Bronchial epithelial cell (primary cell): ENCODE results near the gene ITGB3. TPM values are rescaled to one million over a fixed set of nuclear protein-coding genes. Genes with fewer than 3 reads are reported as not detected.
A peak's percentile ranks its signal among the peaks of the same experiment; 100 is the strongest.

Source experiments
- DNase-seq: peaks from one replicate; pipeline ENCODE4 v3.0.0-alpha.2; 2010; ENCODE audit warnings: low read depth
- FAIRE-seq: peaks from 2 replicates; lab custom pipeline; 2011; peaks lifted over from hg19 to GRCh38; lab: Jason Lieb, UNC
- H3K27me3 ChIP-seq: 2 replicates; pipeline ENCODE4 v1.5.1; 2011; ENCODE audit warnings: low read length; ENCODE audit not compliant: control insufficient read depth, insufficient read depth
- H3K36me3 ChIP-seq: 2 replicates; pipeline ENCODE4 v1.5.1; 2011; ENCODE audit warnings: low read length; ENCODE audit not compliant: control insufficient read depth, insufficient read depth
- H3K4me3 ChIP-seq: 2 replicates; pipeline ENCODE4 v1.5.1; 2011; ENCODE audit warnings: mild to moderate bottlenecking, low read depth, low read length, control low read depth
- total RNA-seq: library from RNA; depleted of rRNA; stranded (reverse); fragments of >200 nt; gene quantifications from 2 replicates; pipeline ENCODE4 v1.2.1, GENCODE V29; 2014
- TF ChIP-seq, protein P1 (sequence below): IDR thresholded peaks from 2 replicates; pipeline ENCODE4 v1.5.1; 2011; ENCODE audit warnings: mild to moderate bottlenecking, moderate library complexity, low read length, control low read depth, inconsistent platforms; ENCODE audit not compliant: insufficient read depth, severe bottlenecking

ITGB3 gene
- total RNA-seq, 1 donor from 2014 or later: 0.26 TPM

DNA sequence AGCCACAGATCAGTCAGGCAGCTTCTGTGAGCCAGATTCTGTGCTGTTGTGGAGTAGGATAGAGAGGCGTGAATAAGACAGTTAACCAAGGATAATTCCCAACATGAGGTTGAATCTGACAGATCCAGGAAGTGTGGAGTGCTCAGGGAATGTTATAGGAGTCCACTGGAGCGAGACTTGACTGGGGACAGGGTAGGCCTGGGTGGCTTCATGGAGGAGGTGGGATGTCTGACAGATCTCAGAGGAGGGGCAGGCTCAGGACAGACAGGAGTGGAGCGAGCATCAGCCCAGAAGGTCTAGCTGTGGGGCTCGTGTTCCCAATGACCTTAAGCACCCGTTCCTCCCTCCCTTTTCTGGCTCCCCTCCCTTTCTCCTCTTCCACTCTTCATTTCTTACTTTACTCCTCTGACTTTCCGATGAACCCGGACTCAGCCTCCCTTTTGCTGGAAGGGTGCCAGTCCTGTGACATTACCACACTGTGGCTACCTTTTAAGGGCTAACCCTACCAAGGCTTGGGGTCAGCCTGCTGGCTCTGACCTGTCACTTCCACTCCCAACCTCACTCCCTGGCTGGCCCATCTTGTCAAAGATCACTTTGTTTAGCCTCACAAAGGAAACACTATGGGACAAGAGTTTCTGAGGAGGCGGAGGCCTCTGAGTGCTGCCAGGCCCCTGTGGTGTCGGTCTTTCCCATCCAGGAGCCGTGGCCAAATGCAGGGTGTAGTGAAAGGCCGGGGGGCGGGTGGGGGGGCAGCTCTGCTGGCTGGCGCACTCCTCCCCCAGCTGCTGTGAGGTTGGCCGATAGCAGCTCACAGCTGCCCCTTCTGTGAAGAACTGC lies 41.6 kb downstream of the ITGB3 start:
- DNase-seq (no peak), FAIRE-seq (no peak)
- TF ChIP-seq, protein P1, sequence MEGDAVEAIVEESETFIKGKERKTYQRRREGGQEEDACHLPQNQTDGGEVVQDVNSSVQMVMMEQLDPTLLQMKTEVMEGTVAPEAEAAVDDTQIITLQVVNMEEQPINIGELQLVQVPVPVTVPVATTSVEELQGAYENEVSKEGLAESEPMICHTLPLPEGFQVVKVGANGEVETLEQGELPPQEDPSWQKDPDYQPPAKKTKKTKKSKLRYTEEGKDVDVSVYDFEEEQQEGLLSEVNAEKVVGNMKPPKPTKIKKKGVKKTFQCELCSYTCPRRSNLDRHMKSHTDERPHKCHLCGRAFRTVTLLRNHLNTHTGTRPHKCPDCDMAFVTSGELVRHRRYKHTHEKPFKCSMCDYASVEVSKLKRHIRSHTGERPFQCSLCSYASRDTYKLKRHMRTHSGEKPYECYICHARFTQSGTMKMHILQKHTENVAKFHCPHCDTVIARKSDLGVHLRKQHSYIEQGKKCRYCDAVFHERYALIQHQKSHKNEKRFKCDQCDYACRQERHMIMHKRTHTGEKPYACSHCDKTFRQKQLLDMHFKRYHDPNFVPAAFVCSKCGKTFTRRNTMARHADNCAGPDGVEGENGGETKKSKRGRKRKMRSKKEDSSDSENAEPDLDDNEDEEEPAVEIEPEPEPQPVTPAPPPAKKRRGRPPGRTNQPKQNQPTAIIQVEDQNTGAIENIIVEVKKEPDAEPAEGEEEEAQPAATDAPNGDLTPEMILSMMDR: no peak
- Histone ChIP-seq H3K27me3 (no peaks in the 10 kb centered on the region), H3K4me3 (no peak overlapping the region), H3K36me3 (no peaks in the 10 kb centered on the region)

DNA sequence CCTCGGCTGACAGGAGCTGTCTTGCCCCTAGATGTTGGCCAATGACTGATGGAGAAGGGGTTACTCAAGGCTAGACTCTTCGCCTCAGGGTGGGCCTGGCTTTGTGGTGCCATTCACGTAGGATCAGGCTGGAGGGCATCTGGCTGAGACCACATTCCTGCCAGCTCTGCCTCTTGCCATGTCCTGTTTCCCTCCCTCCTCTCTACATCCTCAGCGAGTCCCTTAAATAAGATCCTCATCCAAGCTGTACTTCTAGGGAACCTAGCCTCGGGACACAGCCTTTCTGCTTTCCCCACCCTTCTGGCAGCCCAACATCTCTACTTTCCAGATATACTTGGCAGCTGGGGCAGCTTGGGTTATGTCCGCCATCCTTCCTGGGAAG lies 42.2 kb downstream of the ITGB3 start:
- H3K27me3 ChIP-seq: no peaks in the 10 kb centered on the region
- TF ChIP-seq, protein P1: no peak
- DNase-seq (no peak), FAIRE-seq (no peak)
- no peak overlapping the region for H3K4me3 ChIP-seq
- no peaks in the 10 kb centered on the region for H3K36me3 ChIP-seq

DNA sequence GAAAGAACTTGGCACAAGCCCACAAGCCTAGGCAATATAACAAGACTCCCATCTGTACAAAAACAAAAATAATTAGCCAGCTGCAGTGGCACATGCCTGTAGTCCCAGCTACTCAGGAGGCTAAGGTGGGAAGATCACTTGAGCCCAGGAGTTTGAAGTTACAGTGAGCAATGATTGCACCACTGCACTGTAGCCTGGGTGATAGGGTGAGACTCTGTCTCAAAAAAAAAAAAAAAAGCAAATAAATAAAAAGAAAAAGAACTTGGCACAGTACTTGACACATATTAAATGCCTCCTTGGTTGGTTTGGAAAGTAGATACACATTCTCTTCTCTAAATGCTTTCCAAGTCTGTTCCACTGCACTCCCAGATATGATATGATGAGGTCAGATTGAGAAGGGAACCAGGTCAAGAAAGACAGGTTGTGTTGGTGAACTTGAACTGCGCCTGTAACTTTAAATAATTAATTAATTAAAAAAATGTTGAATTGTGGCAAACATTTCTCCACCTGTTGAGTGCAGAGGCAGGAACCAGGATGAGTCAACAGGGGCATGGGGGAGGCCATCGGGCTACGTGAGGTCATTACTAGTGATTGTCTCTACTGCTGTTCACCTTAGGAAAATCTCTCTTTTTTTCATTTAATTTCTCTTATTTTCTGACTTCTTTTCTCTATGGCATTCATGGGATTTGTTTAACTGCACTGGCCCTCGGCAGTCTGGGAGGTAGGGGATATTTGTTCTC lies 44.2 kb downstream of the ITGB3 start:
- Histone ChIP-seq H3K36me3 (no peaks in the 10 kb centered on the region), H3K27me3 (no peaks in the 10 kb centered on the region), H3K4me3 (no peak overlapping the region)
- FAIRE-seq: no peak
- TF ChIP-seq, protein P1: no peak
- DNase-seq: peak; percentile 49

DNA sequence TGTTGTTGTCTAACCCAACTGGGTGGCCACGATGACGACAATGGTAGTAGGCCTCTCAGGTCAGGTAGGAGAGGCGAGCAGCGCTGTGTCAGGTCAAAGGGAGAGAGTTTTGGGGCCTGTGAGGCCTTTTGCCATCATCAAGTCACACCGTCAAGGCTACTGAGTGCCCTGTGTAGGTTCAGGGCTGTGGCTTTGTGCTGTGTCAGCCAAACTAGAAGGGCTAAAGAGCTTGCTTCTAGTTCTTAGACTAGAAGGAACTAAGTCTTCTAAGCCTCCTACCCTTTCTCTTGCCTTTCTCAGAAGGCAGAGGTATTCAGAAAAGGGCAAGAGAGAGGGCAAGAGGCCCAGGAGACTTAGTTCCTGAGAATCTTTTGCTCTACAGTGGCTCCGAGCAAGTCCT lies 45.1 kb downstream of the ITGB3 start:
- H3K36me3 ChIP-seq: no peaks in the 10 kb centered on the region
- TF ChIP-seq, protein P1: no peak
- DNase-seq (no peak), FAIRE-seq (no peak)
- no peak overlapping the region for H3K4me3 ChIP-seq
- no peaks in the 10 kb centered on the region for H3K27me3 ChIP-seq

DNA sequence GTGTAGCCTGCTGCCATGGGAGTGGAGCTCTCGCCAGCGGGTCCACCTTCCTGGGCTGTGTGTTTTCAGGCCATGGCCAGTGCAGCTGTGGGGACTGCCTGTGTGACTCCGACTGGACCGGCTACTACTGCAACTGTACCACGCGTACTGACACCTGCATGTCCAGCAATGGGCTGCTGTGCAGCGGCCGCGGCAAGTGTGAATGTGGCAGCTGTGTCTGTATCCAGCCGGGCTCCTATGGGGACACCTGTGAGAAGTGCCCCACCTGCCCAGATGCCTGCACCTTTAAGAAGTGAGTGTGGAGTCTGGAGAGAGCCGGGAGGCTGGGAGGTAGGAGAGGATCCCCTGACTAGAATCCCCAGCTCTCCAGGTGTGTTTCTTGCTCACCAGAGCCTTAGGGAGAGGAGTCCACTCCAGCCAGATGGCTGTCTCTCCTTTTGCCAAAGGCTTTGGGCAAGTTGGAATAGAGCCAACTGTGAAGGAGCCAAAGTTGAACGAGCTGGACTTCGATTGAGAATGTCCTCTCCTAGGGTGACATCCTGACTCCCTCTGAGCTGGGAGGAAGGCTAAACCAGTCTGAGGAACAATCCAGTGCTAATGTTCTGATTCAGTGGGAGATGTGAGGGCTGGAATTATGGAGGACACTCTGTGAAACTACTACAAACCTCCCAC lies 45.7 kb downstream of the ITGB3 start:
- TF ChIP-seq, protein P1: no peak

More for the DNA sequence above, 45.7 kb downstream of the ITGB3 start:
- DNase-seq (no peak), FAIRE-seq (no peak)
- no peak overlapping the region for H3K4me3 ChIP-seq
- no peaks in the 10 kb centered on the region for H3K36me3 ChIP-seq
- no peaks in the 10 kb centered on the region for H3K27me3 ChIP-seq
